ENCODE results near the gene ABLIM1. TPM values are rescaled to one million over a fixed set of nuclear protein-coding genes. Genes with fewer than 3 reads are reported as not detected.

Gene ABLIM1
- total and polyA plus RNA-seq, 2 of the 13 experiments (the other 11 are each of a cell fraction or from before 2014, with no cell fraction given) = 59.4 to 92.7 TPM

GRCh38 chr10:114603948-114604347 lies 54.1 kb downstream of the ABLIM1 start (continued):
- TF ChIP-seq ZBTB44 (CRISPR knock-in tag; IDR thresholded peaks at IDR 0.05) = no peak
- no peak for TF ChIP-seq ZNF496 (CRISPR knock-in tag; IDR thresholded peaks at IDR 0.05; ENCODE audit: insufficient replicate concordance)
- no peak for TF ChIP-seq NFYB (CRISPR knock-in tag; IDR thresholded peaks at IDR 0.05)
- TF ChIP-seq MAFF (IDR thresholded peaks at IDR 0.05; ENCODE audit: low read depth, low read length) = no peak
- TF ChIP-seq ZNF101 (CRISPR knock-in tag; IDR thresholded peaks at IDR 0.05; ENCODE audit: borderline replicate concordance, low read depth) = no peak
- TF ChIP-seq ZSCAN25 (CRISPR knock-in tag; IDR thresholded peaks at IDR 0.05) = no peak
- no peak for TF ChIP-seq CC2D1A (CRISPR knock-in tag; IDR thresholded peaks at IDR 0.05)
- TF ChIP-seq HNRNPH1 (optimal IDR thresholded peaks at IDR 0.05; ENCODE audit: low read depth, low read length) = no peak
- TF ChIP-seq ZNF263 (CRISPR knock-in tag; IDR thresholded peaks at IDR 0.05) = no peak

GRCh38 chr10:114603303-114603702 lies 54.8 kb downstream of the ABLIM1 start:
- in situ Hi-C loops (cut with HindIII; ENCODE audit: extremely low pct_ligation_motif_present, low pct_unique_long_range_greater_than_20kb) (no loop called here), intact Hi-C loops (cut with micrococcal nuclease; ENCODE audit: unreplicated experiment) (no loop called here)
- Histone ChIP-seq H3K9me3 (ENCODE audit: low read length) (no peaks in the 10 kb centered on the region), H3K4me1 (ENCODE audit: insufficient read depth, low read length) (peaks cover 27% of the 10 kb centered on the region), H3K36me3 (replicated peaks in 1 of 2; ENCODE audit: control insufficient read depth in 1 of 2, insufficient read depth in 2 of 2, low read length in 2 of 2) (no peaks in the 10 kb centered on the region), H3K79me2 (ENCODE audit: insufficient read depth, low read length) (no peaks in the 10 kb centered on the region), H3K27ac (ENCODE audit: extremely low read length, insufficient read depth, low read length) (no peak overlapping the region), H4K20me1 (ENCODE audit: insufficient read depth, low read length) (no peaks in the 10 kb centered on the region), H2AFZ (ENCODE audit: low read length) (no peak overlapping the region), H3K9ac (ENCODE audit: insufficient read depth, low read depth, low read length) (no peak overlapping the region), H3K4me3 (replicated peaks in 1 of 3; ENCODE audit: insufficient read depth in 1 of 3, low read depth in 2 of 3, low read length in 3 of 3) (no peak overlapping the region), H3K27me3 (ENCODE audit: control insufficient read depth in 1 of 2, insufficient read depth in 2 of 2, low read length in 2 of 2) (no peaks in the 10 kb centered on the region), H3K4me2 (ENCODE audit: low read depth, low read length) (no peak overlapping the region)
- no peak for ATAC-seq
- TF ChIP-seq PRMT3 (CRISPR knock-in tag; IDR thresholded peaks at IDR 0.05; ENCODE audit: borderline replicate concordance, low read depth) = no peak
- TF ChIP-seq FOXK1 (CRISPR knock-in tag; IDR thresholded peaks at IDR 0.05; ENCODE audit: borderline replicate concordance, low read depth) = no peak
- no peak for TF ChIP-seq RBFOX2 (IDR thresholded peaks at IDR 0.05; ENCODE audit: low read depth, low read length)
- TF ChIP-seq ZNF747 (CRISPR knock-in tag; IDR thresholded peaks at IDR 0.05; ENCODE audit: borderline replicate concordance) = no peak
- TF ChIP-seq KDM5B (CRISPR knock-in tag; IDR thresholded peaks at IDR 0.05; ENCODE audit: borderline replicate concordance) = no peak
- TF ChIP-seq ZNF234 (CRISPR knock-in tag; conservative IDR thresholded peaks at IDR 0.05) = no peak
- no peak for TF ChIP-seq KDM2A (CRISPR knock-in tag; IDR thresholded peaks at IDR 0.05; ENCODE audit: borderline replicate concordance, low read depth)
- TF ChIP-seq PBX2 (CRISPR knock-in tag; IDR thresholded peaks at IDR 0.05) = no peak
- TF ChIP-seq NFRKB (IDR thresholded peaks at IDR 0.05) = no peak
- no peak for TF ChIP-seq ZNF317 (CRISPR knock-in tag; IDR thresholded peaks at IDR 0.05)
- TF ChIP-seq ARNTL (CRISPR knock-in tag; IDR thresholded peaks at IDR 0.05) = no peak
- no peak for TF ChIP-seq DNMT3B (CRISPR knock-in tag; conservative IDR thresholded peaks at IDR 0.05)
- no peak for TF ChIP-seq SALL2 (CRISPR knock-in tag; IDR thresholded peaks at IDR 0.05)
- 62% methylated on average over 1 of the region's 1 CpG for WGBS (ENCODE audit: low lambda C conversion rate)
- ChIA-PET POLR2A (no interaction called here), CTCF (ENCODE audit: low intra/inter-chr PET ratio, low total read pairs) (no interaction called here)
- FAIRE-seq = no peak
- DNase-seq (ENCODE audit: low spot score) = no peak
- no TSS peak for BruUV-seq (replicated peaks)

Data from HepG2 (cell line).